Liver (tissue), 9 donors: ENCODE measurements around the gene SNX15. TPM values are rescaled to one million over a fixed set of nuclear protein-coding genes. Genes with fewer than 3 reads are reported as not detected.
A peak's percentile ranks its signal among the peaks of the same experiment; 100 is the strongest.
"Not testable (repeated sequence)": the region's sequence is repeated elsewhere in the genome, so short reads cannot be mapped to it uniquely, and the experiment has no call there.

Source experiments
- DNase-seq: peaks from one replicate; pipeline ENCODE4 v3.0.0-alpha.2; 2017; ENCODE audit warnings: low spot score
- H3K27ac ChIP-seq, 2 donors: one replicate each; pipeline ENCODE4 v1.7.0; 2013; ENCODE audit warnings: inconsistent platforms in 2 of 2, low read length in 2 of 2, control low read depth in 1 of 2, low read depth in 1 of 2, mild to moderate bottlenecking in 1 of 2
- H3K27me3 ChIP-seq, 4 donors: one replicate each; pipeline versions ENCODE4 v1.6.1 to v1.7.0; 2013; ENCODE audit warnings: low read length in 3 of 4, inconsistent platforms in 1 of 4, mild to moderate bottlenecking in 1 of 4, moderate library complexity in 1 of 4; ENCODE audit not compliant: control insufficient read depth in 4 of 4, insufficient read depth in 4 of 4
- H3K36me3 ChIP-seq, 4 donors: one replicate each; pipeline versions ENCODE4 v1.6.1 to v1.7.0; 2013; ENCODE audit warnings: low read length in 3 of 4, mild to moderate bottlenecking in 3 of 4, low read depth in 1 of 4, moderate library complexity in 1 of 4; ENCODE audit not compliant: control insufficient read depth in 4 of 4, insufficient read depth in 3 of 4
- H3K4me1 ChIP-seq, 4 donors: one replicate each; pipeline versions ENCODE4 v1.6.1 to v1.7.0; 2013; ENCODE audit warnings: low read length in 3 of 4, mild to moderate bottlenecking in 3 of 4, moderate library complexity in 1 of 4; ENCODE audit not compliant: control insufficient read depth in 4 of 4, insufficient read depth in 4 of 4
- H3K4me3 ChIP-seq, 3 donors: one replicate each; pipeline versions ENCODE4 v1.6.1 to v1.7.0; 2013; ENCODE audit warnings: low read length in 3 of 3, control low read depth in 1 of 3, low read depth in 1 of 3, mild to moderate bottlenecking in 1 of 3
- H3K9ac ChIP-seq, 2 donors: one replicate each; pipeline ENCODE4 v1.7.0; 2013; ENCODE audit warnings: low read length in 2 of 2, mild to moderate bottlenecking in 2 of 2, moderate library complexity in 2 of 2, control low read depth in 1 of 2, low read depth in 1 of 2
- H3K9me3 ChIP-seq, 4 donors: one replicate each; pipeline versions ENCODE4 v1.6.1 to v1.7.0; 2013; ENCODE audit warnings: low read length in 3 of 4; ENCODE audit not compliant: control insufficient read depth in 4 of 4
- CTCF ChIP-seq: fragments of 150-350 bp; IDR thresholded peaks from 2 replicates; pipeline ENCODE4 v1.5.1; 2017; ENCODE audit warnings: improper control_type of control experiment, low read depth, low read length; ENCODE audit not compliant: missing input control
- EGR1 ChIP-seq, 2 donors: IDR thresholded peaks; 2 replicates each; pipeline ENCODE4 v1.6.1; 2016 to 2018; ENCODE audit warnings: antibody characterized with exemption in 2 of 2, low read depth in 2 of 2
- FOXA1 ChIP-seq: IDR thresholded peaks from 2 replicates; pipeline ENCODE4 v1.6.1; 2016; ENCODE audit warnings: antibody characterized with exemption
- GABPA ChIP-seq, 2 donors: IDR thresholded peaks in 1 of 2; conservative IDR thresholded peaks in 1 of 2; 2 replicates each; pipeline ENCODE4 v1.6.1; 2016; ENCODE audit warnings: antibody characterized with exemption in 2 of 2, mild to moderate bottlenecking in 1 of 2, moderate library complexity in 1 of 2
- HNF4A ChIP-seq, 2 donors: conservative IDR thresholded peaks; 2 replicates each; pipeline ENCODE4 v1.6.1; 2016; ENCODE audit warnings: antibody characterized with exemption in 2 of 2, mild to moderate bottlenecking in 2 of 2
- HNF4G ChIP-seq: IDR thresholded peaks from 2 replicates; pipeline ENCODE4 v1.6.1; 2016; ENCODE audit warnings: antibody characterized with exemption
- JUND ChIP-seq, 2 donors: IDR thresholded peaks; 2 replicates each; pipeline ENCODE4 v1.6.1; 2016; ENCODE audit warnings: antibody characterized with exemption in 2 of 2
- MAX ChIP-seq: IDR thresholded peaks from 2 replicates; pipeline ENCODE4 v1.6.1; 2016; ENCODE audit warnings: antibody characterized with exemption
- NR2F2 ChIP-seq: IDR thresholded peaks from 2 replicates; pipeline ENCODE4 v1.6.1; 2016; ENCODE audit warnings: antibody characterized with exemption
- RAD21 ChIP-seq, 2 donors: IDR thresholded peaks; 2 replicates each; pipeline ENCODE4 v1.6.1; 2016; ENCODE audit warnings: antibody characterized with exemption in 2 of 2, mild to moderate bottlenecking in 2 of 2
- REST ChIP-seq: IDR thresholded peaks from 2 replicates; pipeline ENCODE4 v1.6.1; 2016; ENCODE audit warnings: antibody characterized with exemption, mild to moderate bottlenecking
- SP1 ChIP-seq: IDR thresholded peaks from 2 replicates; pipeline ENCODE4 v1.6.1; 2018; ENCODE audit warnings: antibody characterized with exemption, mild to moderate bottlenecking
- TAF1 ChIP-seq: conservative IDR thresholded peaks from 2 replicates; pipeline ENCODE4 v1.6.1; 2016; ENCODE audit warnings: antibody characterized with exemption, mild to moderate bottlenecking
- ZBTB33 ChIP-seq: IDR thresholded peaks from 2 replicates; pipeline ENCODE4 v1.6.1; 2016; ENCODE audit warnings: antibody characterized with exemption
- WGBS: extraction: QIAGEN DNeasy Blood & Tissue Kit; methylation state at CpG from one replicate; pipeline ENCODE4 v1.1.7; 2013; 5-methylcytosine and 5-hydroxymethylcytosine counted together
- polyA plus RNA-seq, 2 donors: library from polyadenylated mRNA; stranded (reverse) in 1 of 2; unstranded in 1 of 2; fragments of 200-250 nt in 1 of 2; fragments of >200 nt in 1 of 2; fragmentation: Nextera tagmentation in 1 of 2; extraction: Ambion mirVana in 1 of 2; gene quantifications; one replicate each; pipeline versions ENCODE4 v1.2.1 to v1.2.3, GENCODE V29; 2013 to 2015
- total RNA-seq, 2 donors: library from RNA; depleted of rRNA; stranded (reverse); fragments of >200 nt; gene quantifications; one replicate each; pipeline ENCODE4 v1.2.3, GENCODE V29; 2014
- donor health status: healthy.
- donor health status: healthy.
- donor health status: healthy.
- donor health status: healthy.
- donor health status: healthy.

SNX15 gene
- total and polyA plus RNA-seq, 4 donors: 4.5 to 7.2 (median 5.7) TPM

- TF ChIP-seq REST (no peak), FOXA1 (no peak), HNF4A (conservative IDR thresholded peaks at IDR 0.05) (no peak), SP1 (no peak), NR2F2 (no peak), RAD21 (IDR thresholded peaks at IDR 0.05) (no peak)
Measured at GRCh38 chr11:64999478-64999877, 27.8 kb upstream of the SNX15 start (continued).

- TF ChIP-seq FOXA1 (no peak), GABPA (IDR thresholded peaks at IDR 0.05 in 1 of 2, conservative IDR thresholded peaks at IDR 0.05 in 1 of 2) (no peak), ZBTB33 (no peak), CTCF (no peak), HNF4G (no peak), HNF4A (conservative IDR thresholded peaks at IDR 0.05) (no peak), RAD21 (IDR thresholded peaks at IDR 0.05) (no peak), NR2F2 (no peak), JUND (IDR thresholded peaks at IDR 0.05) (no peak), TAF1 (no peak), EGR1 (IDR thresholded peaks at IDR 0.05; ENCODE audit: low read depth in 2 of 2) (no peak), MAX (no peak)
- no peak for DNase-seq
Measured at GRCh38 chr11:65002706-65003105, 24.5 kb upstream of the SNX15 start.

GRCh38 chr11:65003282-65003681, 24.0 kb upstream of the SNX15 start:
- no peaks in the 10 kb centered on the region for H3K27me3 ChIP-seq
- H3K4me3 ChIP-seq: no peak overlapping the region
- 87% methylated on average over 7 of the region's 7 CpGs for WGBS
- no peaks in the 10 kb centered on the region for H3K4me1 ChIP-seq
- no peaks in the 10 kb centered on the region for H3K9me3 ChIP-seq
- TF ChIP-seq REST (peak; percentile 45), JUND (IDR thresholded peaks at IDR 0.05) (no peak)
- H3K9ac ChIP-seq: no peak overlapping the region
- H3K27ac ChIP-seq: no peak overlapping the region
- H3K36me3 ChIP-seq: no peaks in the 10 kb centered on the region
- DNase-seq: no peak

More at GRCh38 chr11:65002706-65003105, 24.5 kb upstream of the SNX15 start:
- no peak overlapping the region for H3K4me3 ChIP-seq
- H3K4me1 ChIP-seq: no peaks in the 10 kb centered on the region
- H3K27ac ChIP-seq: no peak overlapping the region
- WGBS: 91% methylated on average over 5 of the region's 5 CpGs
- no peaks in the 10 kb centered on the region for H3K36me3 ChIP-seq
- no peaks in the 10 kb centered on the region for H3K27me3 ChIP-seq
- H3K9ac ChIP-seq: no peak overlapping the region
- H3K9me3 ChIP-seq: no peaks in the 10 kb centered on the region

- not testable (repeated sequence) for H3K36me3 ChIP-seq, H3K4me3 ChIP-seq, H3K27me3 ChIP-seq, H3K4me1 ChIP-seq, H3K27ac ChIP-seq, H3K9me3 ChIP-seq, H3K9ac ChIP-seq, DNase-seq
- WGBS: 74% methylated on average over 3 of the region's 3 CpGs
Measured at GRCh38 chr11:65003968-65004367, 23.3 kb upstream of the SNX15 start.
